ENCODE data around the gene CEP70.
A peak's percentile ranks its signal among the peaks of the same experiment; 100 is the strongest.
"Not testable (repeated sequence)": the region's sequence is repeated elsewhere in the genome, so short reads cannot be mapped to it uniquely, and the experiment has no call there.

Gene CEP70

GRCh38 chr3:138507524-138507923, 86.5 kb downstream of the CEP70 start:
- no peak for DNase-seq

- no peak for DNase-seq
Observed at GRCh38 chr3:138498991-138499390, 95.1 kb downstream of the CEP70 start.

- no peak for DNase-seq
Observed at GRCh38 chr3:138497851-138498250, 96.2 kb downstream of the CEP70 start.

GRCh38 chr3:138497021-138497420, 97.0 kb downstream of the CEP70 start:
- no peak for DNase-seq

- DNase-seq: no peak
Observed at GRCh38 chr3:138496436-138496835, 97.6 kb downstream of the CEP70 start.

- not testable (repeated sequence) for DNase-seq
Observed at GRCh38 chr3:138495638-138496037, 98.4 kb downstream of the CEP70 start.

- no peak for DNase-seq
Observed at GRCh38 chr3:138494607-138494929, 99.5 kb downstream of the CEP70 start.

GRCh38 chr3:138493804-138494606, 100.1 kb downstream of the CEP70 start:
- no peak for DNase-seq

GRCh38 chr3:138492980-138493675, 100.9 kb downstream of the CEP70 start:
- DNase-seq: no peak

GRCh38 chr3:138491971-138492370, 102.1 kb downstream of the CEP70 start:
- DNase-seq: no peak

- DNase-seq: not testable (repeated sequence)
Observed at GRCh38 chr3:138486580-138486979, 107.5 kb downstream of the CEP70 start.

- not testable (repeated sequence) for DNase-seq
Observed at GRCh38 chr3:138484672-138485071, 109.4 kb downstream of the CEP70 start.

GRCh38 chr3:138479438-138479863, 114.6 kb downstream of the CEP70 start:
- DNase-seq: peak; percentile 46

- DNase-seq: no peak
Observed at GRCh38 chr3:138477801-138478200, 116.3 kb downstream of the CEP70 start.

- no peak for DNase-seq
Observed at GRCh38 chr3:138477120-138477519, 116.9 kb downstream of the CEP70 start.

- no peak for DNase-seq
Observed at GRCh38 chr3:138476526-138476925, 117.5 kb downstream of the CEP70 start.

- peak; percentile 99 for DNase-seq
Observed at GRCh38 chr3:138474163-138474562, 119.9 kb downstream of the CEP70 start.

GRCh38 chr3:138473391-138473790, 120.7 kb downstream of the CEP70 start:
- no peak for DNase-seq

- no peak for DNase-seq
Observed at GRCh38 chr3:138472141-138472825, 121.8 kb downstream of the CEP70 start.

- DNase-seq: no peak
Observed at GRCh38 chr3:138471481-138471880, 122.6 kb downstream of the CEP70 start.

- DNase-seq: no peak
Observed at GRCh38 chr3:138470687-138471086, 123.4 kb downstream of the CEP70 start.

GRCh38 chr3:138469874-138470273, 124.2 kb downstream of the CEP70 start:
- peak; percentile 98 for DNase-seq

- no peak for DNase-seq
Observed at GRCh38 chr3:138468886-138469285, 125.2 kb downstream of the CEP70 start.

GRCh38 chr3:138468451-138468850, 125.6 kb downstream of the CEP70 start:
- no peak for DNase-seq

Measured in DMS79 (cell line).